Measurements from ENCODE around the gene SORBS2.
"Not testable (repeated sequence)": the region's sequence is repeated elsewhere in the genome, so short reads cannot be mapped to it uniquely, and the experiment has no call there.

The SORBS2 gene

GRCh38 chr4:185716577-185717376 is 95.2 kb downstream of the SORBS2 start:
- peaks cover 20% of the 10 kb centered on the region for H3K4me1 ChIP-seq (ENCODE audit: insufficient read depth, low read length)
- H3K9me3 ChIP-seq (ENCODE audit: low read length), result no peaks in the 10 kb centered on the region
- no peaks in the 10 kb centered on the region for H3K36me3 ChIP-seq (ENCODE audit: insufficient read depth, low read length)
- no peak overlapping the region for H3K4me3 ChIP-seq (ENCODE audit: low read depth in 1 of 2, low read length in 2 of 2)
- H3K27me3 ChIP-seq (ENCODE audit: control insufficient read depth in 1 of 2, insufficient read depth in 2 of 2, low read length in 2 of 2), result no peaks in the 10 kb centered on the region
- no peak overlapping the region for H3K27ac ChIP-seq (ENCODE audit: low read depth, low read length)
- H3K9ac ChIP-seq (ENCODE audit: low read length), result no peak overlapping the region

GRCh38 chr4:185716141-185716551 is 95.8 kb downstream of the SORBS2 start:
- H3K4me1 ChIP-seq (ENCODE audit: insufficient read depth, low read length), result peaks cover 13% of the 10 kb centered on the region
- no peak overlapping the region for H3K9ac ChIP-seq (ENCODE audit: low read length)
- no peak overlapping the region for H3K4me3 ChIP-seq (ENCODE audit: low read depth in 1 of 2, low read length in 2 of 2)
- H3K36me3 ChIP-seq (ENCODE audit: insufficient read depth, low read length), result no peaks in the 10 kb centered on the region
- no peaks in the 10 kb centered on the region for H3K27me3 ChIP-seq (ENCODE audit: control insufficient read depth in 1 of 2, insufficient read depth in 2 of 2, low read length in 2 of 2)
- no peaks in the 10 kb centered on the region for H3K9me3 ChIP-seq (ENCODE audit: low read length)
- H3K27ac ChIP-seq (ENCODE audit: low read depth, low read length), result no peak overlapping the region

GRCh38 chr4:185714524-185714923 is 97.5 kb downstream of the SORBS2 start:
- H3K9me3 ChIP-seq (ENCODE audit: low read length); H3K36me3 ChIP-seq (ENCODE audit: insufficient read depth, low read length); H3K4me3 ChIP-seq (ENCODE audit: low read depth in 1 of 2, low read length in 2 of 2); H3K27ac ChIP-seq (ENCODE audit: low read depth, low read length); H3K27me3 ChIP-seq (ENCODE audit: control insufficient read depth in 1 of 2, insufficient read depth in 2 of 2, low read length in 2 of 2); H3K9ac ChIP-seq (ENCODE audit: low read length): not testable (repeated sequence)
- peaks cover 16% of the 10 kb centered on the region for H3K4me1 ChIP-seq (ENCODE audit: insufficient read depth, low read length)

GRCh38 chr4:185713731-185714130 is 98.3 kb downstream of the SORBS2 start:
- Histone ChIP-seq H3K9ac (ENCODE audit: low read length) (no peak overlapping the region), H3K36me3 (ENCODE audit: insufficient read depth, low read length) (no peaks in the 10 kb centered on the region), H3K4me3 (ENCODE audit: low read depth in 1 of 2, low read length in 2 of 2) (no peak overlapping the region), H3K27me3 (ENCODE audit: control insufficient read depth in 1 of 2, insufficient read depth in 2 of 2, low read length in 2 of 2) (no peaks in the 10 kb centered on the region), H3K27ac (ENCODE audit: low read depth, low read length) (no peak overlapping the region), H3K4me1 (ENCODE audit: insufficient read depth, low read length) (peaks cover 14% of the 10 kb centered on the region), H3K9me3 (ENCODE audit: low read length) (no peaks in the 10 kb centered on the region)

- Histone ChIP-seq H3K4me3 (ENCODE audit: low read depth in 1 of 2, low read length in 2 of 2) (no peak overlapping the region), H3K9ac (ENCODE audit: low read length) (no peak overlapping the region), H3K9me3 (ENCODE audit: low read length) (no peaks in the 10 kb centered on the region), H3K36me3 (ENCODE audit: insufficient read depth, low read length) (no peaks in the 10 kb centered on the region), H3K27ac (ENCODE audit: low read depth, low read length) (no peak overlapping the region), H3K27me3 (ENCODE audit: control insufficient read depth in 1 of 2, insufficient read depth in 2 of 2, low read length in 2 of 2) (no peaks in the 10 kb centered on the region), H3K4me1 (ENCODE audit: insufficient read depth, low read length) (peaks cover 14% of the 10 kb centered on the region)
Measured at GRCh38 chr4:185713272-185713671, 98.7 kb downstream of the SORBS2 start.

GRCh38 chr4:185712350-185713024 is 99.5 kb downstream of the SORBS2 start:
- no peaks in the 10 kb centered on the region for H3K27me3 ChIP-seq (ENCODE audit: control insufficient read depth in 1 of 2, insufficient read depth in 2 of 2, low read length in 2 of 2)
- no peak overlapping the region for H3K9ac ChIP-seq (ENCODE audit: low read length)
- no peak overlapping the region for H3K27ac ChIP-seq (ENCODE audit: low read depth, low read length)
- no peaks in the 10 kb centered on the region for H3K9me3 ChIP-seq (ENCODE audit: low read length)
- H3K4me3 ChIP-seq (ENCODE audit: low read depth in 1 of 2, low read length in 2 of 2), result no peak overlapping the region
- peaks cover 14% of the 10 kb centered on the region for H3K4me1 ChIP-seq (ENCODE audit: insufficient read depth, low read length)
- H3K36me3 ChIP-seq (ENCODE audit: insufficient read depth, low read length), result no peaks in the 10 kb centered on the region

GRCh38 chr4:185711726-185712125 is 100.3 kb downstream of the SORBS2 start:
- Histone ChIP-seq H3K4me1 (ENCODE audit: insufficient read depth, low read length) (peaks cover 14% of the 10 kb centered on the region), H3K27ac (ENCODE audit: low read depth, low read length) (no peak overlapping the region), H3K9ac (ENCODE audit: low read length) (no peak overlapping the region), H3K27me3 (ENCODE audit: control insufficient read depth in 1 of 2, insufficient read depth in 2 of 2, low read length in 2 of 2) (no peaks in the 10 kb centered on the region), H3K36me3 (ENCODE audit: insufficient read depth, low read length) (no peaks in the 10 kb centered on the region), H3K9me3 (ENCODE audit: low read length) (no peaks in the 10 kb centered on the region), H3K4me3 (ENCODE audit: low read depth in 1 of 2, low read length in 2 of 2) (no peak overlapping the region)

GRCh38 chr4:185710487-185710995 is 101.5 kb downstream of the SORBS2 start:
- Histone ChIP-seq H3K27me3 (ENCODE audit: control insufficient read depth in 1 of 2, insufficient read depth in 2 of 2, low read length in 2 of 2) (no peaks in the 10 kb centered on the region), H3K36me3 (ENCODE audit: insufficient read depth, low read length) (no peaks in the 10 kb centered on the region), H3K27ac (ENCODE audit: low read depth, low read length) (no peak overlapping the region), H3K4me1 (ENCODE audit: insufficient read depth, low read length) (peaks cover 7% of the 10 kb centered on the region), H3K9me3 (ENCODE audit: low read length) (no peaks in the 10 kb centered on the region), H3K9ac (ENCODE audit: low read length) (no peak overlapping the region), H3K4me3 (ENCODE audit: low read depth in 1 of 2, low read length in 2 of 2) (no peak overlapping the region)

GRCh38 chr4:185709802-185710486 is 102.0 kb downstream of the SORBS2 start:
- Histone ChIP-seq H3K9me3 (ENCODE audit: low read length) (no peaks in the 10 kb centered on the region), H3K4me1 (ENCODE audit: insufficient read depth, low read length) (peaks cover 6% of the 10 kb centered on the region), H3K27ac (ENCODE audit: low read depth, low read length) (no peak overlapping the region), H3K27me3 (ENCODE audit: control insufficient read depth in 1 of 2, insufficient read depth in 2 of 2, low read length in 2 of 2) (no peaks in the 10 kb centered on the region), H3K9ac (ENCODE audit: low read length) (no peak overlapping the region), H3K36me3 (ENCODE audit: insufficient read depth, low read length) (no peaks in the 10 kb centered on the region), H3K4me3 (ENCODE audit: low read depth in 1 of 2, low read length in 2 of 2) (no peak overlapping the region)

- Histone ChIP-seq H3K9me3 (ENCODE audit: low read length) (no peaks in the 10 kb centered on the region), H3K27me3 (ENCODE audit: control insufficient read depth in 1 of 2, insufficient read depth in 2 of 2, low read length in 2 of 2) (no peaks in the 10 kb centered on the region), H3K9ac (ENCODE audit: low read length) (no peak overlapping the region), H3K36me3 (ENCODE audit: insufficient read depth, low read length) (no peaks in the 10 kb centered on the region), H3K27ac (ENCODE audit: low read depth, low read length) (no peak overlapping the region), H3K4me1 (ENCODE audit: insufficient read depth, low read length) (peaks cover 6% of the 10 kb centered on the region), H3K4me3 (ENCODE audit: low read depth in 1 of 2, low read length in 2 of 2) (no peak overlapping the region)
Measured at GRCh38 chr4:185708348-185708747, 103.6 kb downstream of the SORBS2 start.

GRCh38 chr4:185707622-185708021 is 104.4 kb downstream of the SORBS2 start:
- not testable (repeated sequence) for H3K27ac ChIP-seq (ENCODE audit: low read depth, low read length)

More at GRCh38 chr4:185707622-185708021, 104.4 kb downstream of the SORBS2 start:
- not testable (repeated sequence) for H3K27me3 ChIP-seq (ENCODE audit: control insufficient read depth in 1 of 2, insufficient read depth in 2 of 2, low read length in 2 of 2); H3K4me1 ChIP-seq (ENCODE audit: insufficient read depth, low read length); H3K36me3 ChIP-seq (ENCODE audit: insufficient read depth, low read length); H3K9ac ChIP-seq (ENCODE audit: low read length); H3K4me3 ChIP-seq (ENCODE audit: low read depth in 1 of 2, low read length in 2 of 2); H3K9me3 ChIP-seq (ENCODE audit: low read length)

Measured in muscle layer of colon (tissue), 2 donors.